MM.1S (cell line): ENCODE results near the gene CD58.

Experiments used
- DNase-seq: peaks from one replicate; pipeline ENCODE4 v3.0.0-alpha.2; 2015
- H2AFZ ChIP-seq: fragments of 300-600 bp; sonication (generic); 2 replicates; pipeline ENCODE4 v1.6.0; 2016; ENCODE audit warnings: antibody characterized with exemption, low read length
- H3F3A ChIP-seq: fragments of 300-600 bp; sonication (generic); 2 replicates; pipeline ENCODE4 v1.6.1; 2016; ENCODE audit warnings: mild to moderate bottlenecking, antibody characterized with exemption, low read length, moderate library complexity, mixed read lengths; ENCODE audit not compliant: insufficient read depth
- H3K27ac ChIP-seq: fragments of 300-600 bp; sonication (generic); 2 replicates; pipeline ENCODE4 v1.5.1; 2016; ENCODE audit warnings: mild to moderate bottlenecking, low read length
- H3K27me3 ChIP-seq: fragments of 300-600 bp; sonication (generic); replicated peaks from 2 replicates; pipeline ENCODE4 v1.6.0; 2016; ENCODE audit warnings: low read length; ENCODE audit not compliant: insufficient read depth
- H3K36me3 ChIP-seq: fragments of 300-600 bp; sonication (generic); replicated peaks from 2 replicates; pipeline ENCODE4 v1.6.1; 2016; ENCODE audit warnings: mild to moderate bottlenecking, low read length, mixed read lengths; ENCODE audit not compliant: insufficient read depth
- H3K4me1 ChIP-seq: fragments of 300-600 bp; sonication (generic); 2 replicates; pipeline ENCODE4 v1.6.1; 2016; ENCODE audit warnings: low read length, mixed read lengths
- H3K4me2 ChIP-seq: fragments of 300-600 bp; sonication (generic); 2 replicates; pipeline ENCODE4 v1.6.0; 2016; ENCODE audit warnings: low read depth, low read length
- H3K4me3 ChIP-seq: fragments of 300-600 bp; sonication (generic); 2 replicates; pipeline ENCODE4 v1.5.1; 2016; ENCODE audit warnings: low read length, mixed read lengths
- H3K79me2 ChIP-seq: fragments of 300-600 bp; sonication (generic); 2 replicates; pipeline ENCODE4 v1.6.1; 2016; ENCODE audit warnings: mixed run types, low read length, mixed read lengths
- H3K9ac ChIP-seq: fragments of 300-600 bp; sonication (generic); 2 replicates; pipeline ENCODE4 v1.6.1; 2016; ENCODE audit warnings: low read length, mixed read lengths
- H3K9me2 ChIP-seq: fragments of 300-600 bp; sonication (generic); replicated peaks from 2 replicates; pipeline ENCODE4 v1.6.1; 2016; ENCODE audit warnings: mild to moderate bottlenecking, low read length, mixed read lengths; ENCODE audit not compliant: insufficient read depth
- H3K9me3 ChIP-seq: fragments of 300-600 bp; sonication (generic); replicated peaks from 2 replicates; pipeline ENCODE4 v1.6.1; 2016; ENCODE audit warnings: mild to moderate bottlenecking, low read length, mixed read lengths; ENCODE audit not compliant: insufficient read depth
- H4K20me1 ChIP-seq: fragments of 300-600 bp; sonication (generic); 2 replicates; pipeline ENCODE4 v1.6.1; 2016; ENCODE audit warnings: mild to moderate bottlenecking, low read length, moderate library complexity, mixed read lengths; ENCODE audit not compliant: insufficient read depth
- CTCF ChIP-seq: fragments of 300-600 bp; sonication (generic); IDR thresholded peaks from 2 replicates; pipeline ENCODE4 v1.5.1; 2016; ENCODE audit warnings: antibody characterized with exemption, low read length, mixed read lengths
- EZH2 ChIP-seq: fragments of 300-600 bp; sonication (generic); optimal IDR thresholded peaks from 2 replicates; pipeline ENCODE3; 2017; ENCODE audit warnings: low read depth, mild to moderate bottlenecking, antibody characterized with exemption, low read length, mixed read lengths
- EZH2phosphoT487 ChIP-seq: fragments of 300-600 bp; sonication (generic); IDR thresholded peaks from 2 replicates; pipeline ENCODE4 v1.6.1; 2018; ENCODE audit warnings: antibody characterized with exemption, low read length

The CD58 gene

GRCh38 chr1:116493036-116493435 is 77.8 kb downstream of the CD58 start:
- H3K9me3 ChIP-seq: no peaks in the 10 kb centered on the region
- H3K4me3 ChIP-seq: no peak overlapping the region
- H3F3A ChIP-seq: no peaks in the 10 kb centered on the region
- no peaks in the 10 kb centered on the region for H3K4me1 ChIP-seq
- H3K36me3 ChIP-seq: no peaks in the 10 kb centered on the region
- H3K9me2 ChIP-seq: no peaks in the 10 kb centered on the region
- no peak overlapping the region for H3K9ac ChIP-seq
- no peak overlapping the region for H2AFZ ChIP-seq
- H3K79me2 ChIP-seq: no peaks in the 10 kb centered on the region
- DNase-seq: no peak
- H3K4me2 ChIP-seq: no peak overlapping the region
- no peak overlapping the region for H3K27ac ChIP-seq
- no peak for TF ChIP-seq CTCF
- TF ChIP-seq EZH2phosphoT487: no peak
- TF ChIP-seq EZH2: no peak
- H3K27me3 ChIP-seq: no peaks in the 10 kb centered on the region
- no peaks in the 10 kb centered on the region for H4K20me1 ChIP-seq

DNA sequence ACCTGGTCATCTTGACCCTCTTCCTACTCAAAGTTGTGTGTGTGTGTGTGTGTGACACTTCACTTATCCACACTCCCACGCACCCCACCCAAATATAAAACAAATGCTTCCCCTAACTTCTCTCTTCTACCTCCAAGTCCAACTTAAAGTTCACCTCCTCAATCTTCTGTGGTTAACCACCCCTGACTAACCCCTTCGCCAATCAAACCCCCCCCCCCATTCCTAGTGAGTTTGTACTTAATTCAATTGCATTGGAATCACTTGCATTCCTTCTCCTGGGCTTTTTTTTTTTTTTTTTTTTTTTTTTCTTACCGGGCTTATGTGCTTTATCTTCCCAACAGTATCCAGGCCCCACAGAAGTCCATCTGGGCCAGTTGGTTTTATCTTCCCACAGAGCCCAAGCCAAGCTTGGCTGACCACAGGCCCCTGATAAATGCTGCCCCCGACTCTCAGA is 78.4 kb downstream of the CD58 start:
- Histone ChIP-seq H4K20me1 (no peaks in the 10 kb centered on the region), H3K79me2 (no peaks in the 10 kb centered on the region), H3K27ac (no peak overlapping the region), H3K9me3 (no peaks in the 10 kb centered on the region), H3K4me3 (no peak overlapping the region), H3K4me1 (no peaks in the 10 kb centered on the region), H3F3A (no peaks in the 10 kb centered on the region), H2AFZ (no peak overlapping the region), H3K9ac (no peak overlapping the region), H3K27me3 (no peaks in the 10 kb centered on the region), H3K36me3 (no peaks in the 10 kb centered on the region), H3K9me2 (no peaks in the 10 kb centered on the region), H3K4me2 (no peak overlapping the region)
- no peak for TF ChIP-seq CTCF
- no peak for TF ChIP-seq EZH2
- TF ChIP-seq EZH2phosphoT487: no peak
- no peak for DNase-seq

DNA sequence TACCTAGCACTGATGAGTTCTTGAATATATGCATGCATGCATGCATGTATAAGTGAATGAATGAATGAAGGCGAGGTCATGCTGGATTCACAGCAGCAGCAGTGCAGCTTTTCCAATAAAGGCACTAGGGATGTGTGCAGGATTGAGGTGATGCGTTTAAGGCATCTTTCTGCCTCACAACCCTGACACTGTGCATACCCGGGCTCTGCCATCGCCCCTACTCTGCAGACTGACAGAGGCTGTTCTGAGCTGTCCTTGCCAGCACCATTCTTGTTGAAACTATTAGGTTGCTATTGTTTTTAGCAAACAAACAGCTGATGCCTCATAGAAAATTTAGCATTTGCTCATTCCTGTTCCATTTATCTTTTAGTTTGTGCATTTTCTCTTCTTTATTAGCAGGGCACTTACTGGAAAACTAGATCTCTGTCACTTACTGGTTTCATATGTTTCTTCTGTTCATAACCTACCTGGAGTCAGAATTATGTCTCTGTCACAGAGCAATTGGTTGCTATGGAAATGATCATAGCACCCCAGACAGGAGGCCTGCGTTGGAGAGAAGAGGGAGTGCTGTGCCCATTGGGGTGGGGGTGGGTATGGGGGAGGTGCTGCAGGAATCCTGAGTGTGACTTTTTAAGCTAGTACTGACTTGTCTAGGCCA is 79.0 kb downstream of the CD58 start:
- H3K79me2 ChIP-seq: no peaks in the 10 kb centered on the region
- H3K9me3 ChIP-seq: no peaks in the 10 kb centered on the region
- H3F3A ChIP-seq: no peaks in the 10 kb centered on the region
- DNase-seq: no peak
- H2AFZ ChIP-seq: no peak overlapping the region
- no peaks in the 10 kb centered on the region for H4K20me1 ChIP-seq
- H3K4me1 ChIP-seq: no peaks in the 10 kb centered on the region
- no peak overlapping the region for H3K9ac ChIP-seq
- H3K27me3 ChIP-seq: no peaks in the 10 kb centered on the region
- TF ChIP-seq CTCF (no peak), EZH2 (no peak), EZH2phosphoT487 (no peak)
- no peaks in the 10 kb centered on the region for H3K9me2 ChIP-seq
- H3K27ac ChIP-seq: no peak overlapping the region
- H3K36me3 ChIP-seq: no peaks in the 10 kb centered on the region
- no peak overlapping the region for H3K4me2 ChIP-seq
- no peak overlapping the region for H3K4me3 ChIP-seq
